OCI-M1 (cell line): Measurements from ENCODE around the gene PRAMEF8.
"Not testable (repeated sequence)": the region's sequence is repeated elsewhere in the genome, so short reads cannot be mapped to it uniquely, and the experiment has no call there.

Experiments used
- DNase-seq: peaks from one replicate; lab custom pipeline; 2025; lab: John Stamatoyannopoulos, UW

PRAMEF8 gene

DNA sequence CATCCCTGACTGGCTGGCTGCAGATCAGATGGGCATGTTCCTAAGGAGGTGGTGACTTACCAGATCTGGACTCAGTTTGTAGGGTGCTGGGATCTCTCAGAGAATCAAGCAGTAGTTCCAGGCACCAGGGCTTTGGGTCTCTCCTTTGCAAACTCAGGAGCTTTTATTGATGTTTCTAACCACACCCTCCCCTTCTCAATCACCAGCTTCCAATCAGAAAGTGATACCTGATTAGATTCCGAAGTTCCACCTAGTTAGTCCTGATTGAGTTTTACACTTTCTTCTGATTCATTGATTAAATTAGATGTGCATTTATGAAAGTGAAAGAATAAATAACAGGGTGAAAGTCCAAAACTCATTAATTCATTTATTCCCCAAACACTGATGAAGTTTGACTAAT, at the start of gene PRAMEF8:
TSS of gene PRAMEF8 (minus strand) at position 101 of the 400 bp plus-strand sequence. CDS start 1,046 bp downstream, outside the sequence.
- DNase-seq, result not testable (repeated sequence)

- DNase-seq, result not testable (repeated sequence)
Observed at GRCh38 chr1:13315281-13315680, 30.3 kb upstream of the PRAMEF8 start, which contains the start of gene PRAMEF15. Gene PRAMEF15 (plus strand): TSS chr1:13315581. CDS start chr1:13318408, 2,827 bp downstream.

- DNase-seq, result not testable (repeated sequence)
Observed at GRCh38 chr1:13303239-13303638, 18.3 kb upstream of the PRAMEF8 start, which contains the start of gene PRAMEF33. Gene PRAMEF33 (plus strand): TSS chr1:13303539. CDS start chr1:13305955, 2,416 bp downstream.

GRCh38 chr1:13302197-13302596, 17.3 kb upstream of the PRAMEF8 start:
- not testable (repeated sequence) for DNase-seq

- DNase-seq, result not testable (repeated sequence)
Observed at GRCh38 chr1:13298699-13299098, 13.8 kb upstream of the PRAMEF8 start.

DNA sequence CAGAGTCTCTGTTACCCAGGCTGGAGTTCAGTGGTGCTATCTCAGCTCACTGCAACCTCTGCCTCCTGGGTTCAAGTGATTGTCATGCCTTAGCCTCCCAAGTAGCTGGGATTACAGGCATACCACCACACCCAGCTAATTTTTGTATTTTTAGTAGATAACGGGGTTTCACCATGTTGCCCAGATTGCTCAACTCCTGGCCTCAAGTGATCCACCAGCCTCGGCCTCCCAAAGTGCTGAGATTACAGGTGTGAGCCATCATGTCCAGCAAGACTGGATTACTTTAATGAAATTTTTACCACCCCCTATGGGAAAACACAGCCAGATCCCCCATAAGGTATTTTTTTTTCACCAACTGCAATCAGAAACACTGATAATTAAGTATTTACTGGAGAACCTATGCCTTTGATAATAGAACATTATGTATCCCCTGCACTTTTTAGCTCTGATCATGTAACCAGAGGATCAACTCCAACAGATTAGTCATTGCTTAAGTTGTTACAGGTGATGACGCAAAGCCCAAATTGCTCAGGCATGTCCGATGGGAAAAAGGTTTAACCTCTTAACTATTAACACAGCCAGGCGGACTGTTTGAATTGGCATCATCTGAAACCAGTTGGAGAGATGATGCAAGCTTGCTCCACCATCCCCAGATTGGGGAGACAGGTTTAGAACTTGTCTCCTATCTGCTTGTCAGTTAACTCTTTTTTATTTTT, 12.4 kb upstream of the PRAMEF8 start:
- not testable (repeated sequence) for DNase-seq

DNA sequence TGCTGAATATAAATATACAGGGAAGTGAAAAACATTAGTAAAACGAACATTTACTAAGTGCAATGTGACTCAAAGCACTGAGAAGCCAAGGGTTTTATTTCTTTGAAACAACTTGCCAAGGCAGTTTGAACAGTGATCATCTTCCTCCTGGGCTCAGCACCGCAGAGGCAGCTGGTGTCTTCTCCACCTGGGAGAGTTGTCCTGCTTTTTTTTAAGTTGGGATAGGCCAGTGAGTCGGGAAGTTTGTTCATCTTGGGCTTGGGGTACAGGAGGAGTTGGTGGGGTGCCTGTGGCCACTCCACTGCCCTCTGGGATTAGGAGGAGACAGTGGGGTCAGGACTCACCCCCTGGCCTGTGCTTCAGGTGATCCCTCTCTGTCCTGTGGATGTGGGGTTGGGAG, 4.1 kb upstream of the PRAMEF8 start:
- not testable (repeated sequence) for DNase-seq

- DNase-seq, result not testable (repeated sequence)
Observed at GRCh38 chr1:13279617-13280016, 5.3 kb downstream of the PRAMEF8 start.

DNA sequence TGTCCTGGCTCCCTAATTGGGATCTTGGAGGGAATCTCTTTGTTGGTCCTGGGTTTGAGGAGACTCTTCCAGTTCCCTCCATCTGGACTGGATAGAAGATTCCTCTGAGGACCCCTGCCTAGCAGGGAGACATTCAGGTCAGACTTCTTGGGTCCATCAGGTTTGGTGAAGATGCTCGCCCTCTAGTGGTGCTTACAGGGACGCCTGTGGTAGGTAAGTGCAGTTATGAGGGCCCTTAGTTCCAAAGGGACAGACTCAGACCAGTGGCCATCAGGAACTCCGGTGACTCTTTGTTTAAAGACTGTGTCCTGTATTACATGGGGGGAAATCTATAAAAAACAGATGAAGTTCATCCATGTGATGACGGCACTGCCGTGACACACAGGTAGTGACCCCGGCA, 7.9 kb downstream of the PRAMEF8 start:
- DNase-seq, result not testable (repeated sequence)

GRCh38 chr1:13265124-13265523, 19.8 kb downstream of the PRAMEF8 start:
- not testable (repeated sequence) for DNase-seq

GRCh38 chr1:13253898-13254297, 31.0 kb downstream of the PRAMEF8 start, which contains the start of gene PRAMEF5:
Gene PRAMEF5 (plus strand): TSS chr1:13254198. CDS start chr1:13259269, 5,071 bp downstream.
- not testable (repeated sequence) for DNase-seq

GRCh38 chr1:13247122-13247521, 37.8 kb downstream of the PRAMEF8 start:
- not testable (repeated sequence) for DNase-seq

DNA sequence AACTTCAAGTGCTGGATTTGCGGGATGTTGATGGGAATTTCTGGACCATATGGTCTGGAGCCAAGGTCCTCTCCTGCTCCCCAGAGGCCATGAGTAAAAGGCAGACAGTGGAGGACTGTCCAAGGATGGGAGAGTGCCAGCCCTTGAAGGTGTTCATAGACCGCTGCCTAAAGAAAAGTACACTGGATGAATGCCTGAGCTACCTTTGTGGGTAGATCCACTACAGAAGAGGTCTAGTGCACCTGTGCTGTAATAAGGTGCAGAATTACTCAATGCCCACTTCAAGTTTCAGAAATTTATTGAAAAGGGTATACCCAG, 38.4 kb downstream of the PRAMEF8 start:
- not testable (repeated sequence) for DNase-seq

GRCh38 chr1:13245841-13246553, 38.9 kb downstream of the PRAMEF8 start:
- DNase-seq, result not testable (repeated sequence)

- DNase-seq, result not testable (repeated sequence)
Observed at GRCh38 chr1:13243536-13244263, 41.2 kb downstream of the PRAMEF8 start.

DNA sequence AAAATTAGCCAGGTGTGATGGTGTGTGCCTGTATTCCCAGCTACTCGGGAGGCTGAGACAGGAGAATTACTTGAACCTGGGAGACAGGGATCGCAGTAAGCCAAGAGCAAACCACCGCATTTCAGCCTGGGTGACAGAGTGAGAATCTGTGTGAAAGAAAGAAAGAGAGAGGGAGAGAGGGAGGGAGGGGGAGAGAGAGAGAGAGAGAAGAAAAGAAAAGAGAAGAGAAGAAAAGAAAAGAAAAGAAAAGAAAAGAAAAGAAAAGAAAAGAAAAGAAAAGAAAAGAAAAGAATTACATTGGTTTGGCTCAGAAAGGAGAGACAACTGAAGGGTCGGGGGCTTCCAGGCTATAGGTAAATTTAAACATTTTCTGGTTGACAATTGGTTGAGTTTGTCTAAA, 45.3 kb downstream of the PRAMEF8 start:
- DNase-seq, result not testable (repeated sequence)

DNA sequence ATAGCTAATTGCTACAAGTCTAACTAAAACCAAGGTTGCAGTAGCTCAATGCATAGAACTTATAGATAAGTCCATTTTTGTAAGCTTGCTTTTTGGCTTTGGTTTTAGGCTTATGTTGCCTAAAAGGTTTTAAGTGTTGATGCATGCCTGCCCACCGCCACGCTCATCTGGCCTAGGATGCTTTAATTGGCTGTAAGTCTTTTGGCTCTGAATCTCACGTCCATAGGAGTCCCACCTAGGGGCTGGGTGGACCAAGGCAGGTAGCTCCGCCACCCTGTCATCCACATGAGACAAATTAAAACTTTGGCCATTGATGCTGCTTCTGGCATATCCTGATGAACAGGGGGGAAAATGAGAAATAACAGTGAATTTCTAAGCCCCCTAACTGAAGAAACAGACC, 47.4 kb downstream of the PRAMEF8 start:
- not testable (repeated sequence) for DNase-seq

DNA sequence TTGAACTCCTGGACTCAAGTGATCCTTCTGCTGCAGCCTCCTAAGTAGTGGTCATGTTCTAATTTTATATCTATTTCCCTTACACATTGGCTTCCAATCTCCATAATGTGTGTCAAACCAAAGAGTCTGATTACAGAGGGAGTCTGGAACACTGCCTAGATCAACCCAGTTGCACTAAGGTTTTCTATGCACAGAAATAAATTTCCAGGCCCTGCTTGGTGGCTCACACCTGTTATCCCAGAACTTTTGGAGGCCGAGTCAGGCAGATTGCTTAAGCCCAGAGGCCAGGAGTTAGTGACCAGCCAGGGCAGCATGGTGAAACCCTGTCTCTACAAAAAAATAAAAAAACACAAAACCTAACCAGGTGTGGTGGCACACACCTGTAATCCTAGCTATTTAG, 50.9 kb downstream of the PRAMEF8 start:
- DNase-seq, result not testable (repeated sequence)

DNA sequence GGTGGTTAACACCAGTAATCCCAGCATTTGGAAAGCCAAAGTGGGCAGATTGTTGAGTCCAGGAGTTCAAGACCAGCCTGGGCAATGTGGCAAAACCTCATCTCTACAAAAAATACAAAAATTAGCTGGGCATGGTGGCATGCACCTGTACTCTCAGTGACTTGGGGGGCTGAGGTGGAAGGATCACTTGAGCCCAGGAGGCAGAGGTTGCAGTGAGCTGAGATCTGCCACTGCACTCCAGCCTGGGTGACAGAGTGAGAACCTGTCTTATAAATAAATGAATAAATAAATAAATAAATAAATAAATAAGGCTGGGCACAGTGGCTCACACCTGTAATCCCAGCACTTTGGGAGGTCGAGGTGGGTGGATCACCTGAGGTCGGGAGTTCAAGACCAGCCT, 52.9 kb downstream of the PRAMEF8 start:
- not testable (repeated sequence) for DNase-seq
